Measurements from ENCODE around the gene BLM. TPM values are rescaled to one million over a fixed set of nuclear protein-coding genes. Genes with fewer than 3 reads are reported as not detected.

The BLM gene
- total RNA-seq, 2 experiments from 2014 or later, result 59.5 to 73.7 TPM

DNA sequence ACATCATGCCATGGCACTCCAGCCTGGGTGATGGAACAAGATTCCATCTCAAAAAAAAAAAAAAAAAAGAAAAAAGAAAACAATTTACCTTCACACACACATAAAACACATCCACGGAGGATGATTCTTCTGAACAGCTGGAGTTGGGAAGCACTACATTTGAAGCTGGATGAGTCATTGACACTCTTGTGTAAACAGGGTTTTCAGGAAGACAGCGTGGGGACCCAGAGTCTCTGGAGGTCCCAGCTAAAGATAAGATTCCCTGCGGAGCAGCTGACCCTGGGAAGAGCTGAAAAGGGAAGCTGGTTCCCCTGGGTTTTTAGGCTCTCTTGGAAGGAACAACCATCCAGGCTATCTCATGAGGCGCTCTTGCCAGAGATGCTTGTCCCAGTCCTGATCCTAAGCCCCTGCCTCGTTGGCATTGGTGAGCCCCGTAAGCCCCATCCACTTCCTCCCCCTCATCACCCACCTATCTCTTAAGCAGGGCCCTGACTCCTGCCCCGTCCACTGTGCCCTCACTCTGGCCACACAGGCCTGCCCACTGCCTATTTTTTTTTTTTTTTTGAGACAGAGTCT lies 119.2 kb downstream of the BLM start:
- POLR2A ChIA-PET, result interaction anchor here (1.7 kb wide), 1 partner anchor 46 kb away, joined by 4 read pairs; no protein-coding TSS in a partner anchor
- H3K9me3 Mint-ChIP-seq (ENCODE audit: low read depth), result no peaks in the 10 kb centered on the region
- peaks cover 6% of the 10 kb centered on the region for H3K36me3 Mint-ChIP-seq (ENCODE audit: low read depth)
- CTCF ChIA-PET, result interaction anchor here (1.2 to 1.6 kb wide), 2 partner anchors 99 to 305 kb away, joined by 4 read pairs; partner anchors contain the start of gene UNC45A
- DNase-seq, result no peak
- peaks cover 74% of the 10 kb centered on the region for H3K4me1 Mint-ChIP-seq
- no peaks in the 10 kb centered on the region for H3K27me3 Mint-ChIP-seq
- intact Hi-C loops (cut with DNase I, micrococcal nuclease), result loop anchor here (5.0 to 10.0 kb wide), 2 partner anchors 96 to 1018 kb away; partner anchors contain the start of genes HDDC3 (in 1 of the 2) and SLCO3A1 (in 1 of the 2)
- H3K27ac Mint-ChIP-seq, result peak overlapping the region; percentile 92
- H3K4me3 Mint-ChIP-seq, result peak overlapping the region; percentile 80
- ATAC-seq, result no peak

DNA sequence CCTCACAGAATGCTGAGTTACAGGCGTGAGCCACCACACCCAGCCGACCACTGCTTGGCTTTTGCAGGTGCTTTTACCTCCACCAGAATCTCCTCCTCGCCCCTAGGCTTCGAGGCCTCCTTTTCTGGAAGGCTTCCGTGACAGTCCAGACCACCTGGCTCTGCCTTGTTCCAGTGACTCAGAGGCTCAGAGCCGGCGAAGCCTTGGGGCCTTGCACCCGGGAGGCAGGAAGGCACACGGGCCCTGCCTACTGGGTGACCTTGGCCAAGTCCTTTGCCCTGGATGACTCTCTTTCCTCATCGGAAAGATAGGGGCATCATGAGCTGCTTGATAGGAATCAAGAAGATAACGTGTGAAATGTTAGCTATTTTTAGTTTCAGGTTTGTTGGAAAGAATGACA lies 119.9 kb downstream of the BLM start:
- H3K27ac Mint-ChIP-seq, result peak overlapping the region; percentile 92
- ChIA-PET CTCF (interaction anchor here (0.6 to 3.5 kb wide), 8 partner anchors 7 to 306 kb away, joined by 3 to 29 read pairs (median 4); partner anchors contain the start of gene UNC45A), POLR2A (interaction anchor here (0.8 to 3.6 kb wide), 11 partner anchors 11 to 45 kb away, joined by 3 to 40 read pairs (median 6); no protein-coding TSS in a partner anchor)
- no peaks in the 10 kb centered on the region for H3K9me3 Mint-ChIP-seq (ENCODE audit: low read depth)
- H3K4me3 Mint-ChIP-seq, result peak overlapping the region; percentile 80
- H3K27me3 Mint-ChIP-seq, result no peaks in the 10 kb centered on the region
- H3K4me1 Mint-ChIP-seq, result peaks cover 76% of the 10 kb centered on the region
- ATAC-seq (peak; percentile 40), DNase-seq (peak; percentile 72)
- peaks cover 12% of the 10 kb centered on the region for H3K36me3 Mint-ChIP-seq (ENCODE audit: low read depth)
- intact Hi-C loops (cut with DNase I, micrococcal nuclease), result loop anchor here (1.0 to 10.0 kb wide), 3 partner anchors 95 to 1018 kb away; partner anchors contain the start of genes HDDC3 (in 1 of the 2) and SLCO3A1 (in 1 of the 2)

DNA sequence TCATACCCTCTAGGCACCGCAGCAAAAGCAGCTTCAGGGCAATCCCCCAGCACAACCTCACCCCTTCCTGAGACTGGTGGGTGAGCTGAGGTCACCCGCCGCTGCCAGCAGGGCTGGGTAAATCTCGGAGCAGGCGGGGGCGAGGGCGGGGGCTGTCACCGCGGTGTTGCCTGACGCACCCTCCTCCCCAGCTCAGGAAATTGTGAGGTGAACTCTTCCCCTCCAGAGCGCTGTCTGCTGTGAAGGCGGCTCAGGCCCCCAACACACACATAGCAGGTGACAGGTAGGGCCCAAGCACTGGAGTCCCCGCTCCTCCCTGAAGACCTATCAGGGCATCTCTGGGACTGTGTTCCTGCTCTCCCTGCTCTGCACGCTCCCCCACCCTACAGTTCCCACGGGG lies 121.0 kb downstream of the BLM start:
- H3K4me1 Mint-ChIP-seq, result peaks cover 70% of the 10 kb centered on the region
- ATAC-seq, result peak; percentile 81

DNA sequence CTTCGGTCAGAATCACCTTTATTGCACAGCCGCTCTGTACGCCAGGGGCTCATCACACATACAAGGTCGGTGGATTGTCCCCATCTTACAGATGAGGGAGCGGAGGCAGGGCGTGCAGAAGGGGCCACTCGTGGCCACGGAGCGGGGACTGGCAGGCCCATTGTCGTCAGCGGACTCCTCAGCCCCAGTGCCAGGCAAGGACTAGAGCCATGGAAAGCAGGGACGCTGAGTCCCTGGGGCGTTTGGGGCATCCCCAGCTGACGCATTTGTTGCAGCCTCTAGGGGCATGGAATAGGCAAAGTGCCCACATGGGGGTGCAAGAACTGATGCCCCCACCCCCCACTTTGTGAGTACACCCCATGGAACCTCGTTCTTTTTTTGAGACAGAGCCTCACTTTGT lies 121.4 kb downstream of the BLM start:
- Mint-ChIP-seq H3K36me3 (ENCODE audit: low read depth) (peaks cover 12% of the 10 kb centered on the region), H3K4me1 (peaks cover 67% of the 10 kb centered on the region), H3K27me3 (no peaks in the 10 kb centered on the region), H3K9me3 (ENCODE audit: low read depth) (no peaks in the 10 kb centered on the region), H3K4me3 (peak overlapping the region; percentile 80), H3K27ac (peak overlapping the region; percentile 92)
- POLR2A ChIA-PET, result interaction anchor here (1.0 to 3.6 kb wide), 11 partner anchors 9 to 121 kb away, joined by 3 to 40 read pairs (median 7); partner anchors contain the start of gene BLM
- CTCF ChIA-PET, result interaction anchor here (0.9 to 3.5 kb wide), 8 partner anchors 13 to 96 kb away, joined by 3 to 29 read pairs (median 4); partner anchors contain the start of genes HDDC3 and UNC45A
- intact Hi-C loops (cut with DNase I, micrococcal nuclease), result loop anchor here (1.0 to 10.0 kb wide), 7 partner anchors 8 to 1016 kb away; partner anchors contain the start of genes FURIN (in 1 of the 2), HDDC3 (in 1 of the 2) and SLCO3A1 (in 1 of the 2)
- ATAC-seq (peak; percentile 20), DNase-seq (peak; percentile 69)

More for the DNA sequence above, 121.0 kb downstream of the BLM start:
- Mint-ChIP-seq H3K27ac (peak overlapping the region; percentile 92), H3K27me3 (no peaks in the 10 kb centered on the region), H3K9me3 (ENCODE audit: low read depth) (no peaks in the 10 kb centered on the region), H3K4me3 (peak overlapping the region; percentile 80), H3K36me3 (ENCODE audit: low read depth) (peaks cover 12% of the 10 kb centered on the region)
- intact Hi-C loops (cut with DNase I, micrococcal nuclease), result loop anchor here (1.0 to 10.0 kb wide), 7 partner anchors 8 to 1017 kb away; partner anchors contain the start of genes FURIN (in 1 of the 2), HDDC3 (in 1 of the 2) and SLCO3A1 (in 1 of the 2)
- CTCF ChIA-PET, result interaction anchor here (0.7 to 3.5 kb wide), 9 partner anchors 9 to 97 kb away, joined by 3 to 29 read pairs (median 4); partner anchors contain the start of genes HDDC3 and UNC45A
- POLR2A ChIA-PET, result interaction anchor here (0.8 to 3.6 kb wide), 14 partner anchors 8 to 121 kb away, joined by 3 to 40 read pairs (median 6); partner anchors contain the start of gene BLM
- peak; percentile 96 for DNase-seq

DNA sequence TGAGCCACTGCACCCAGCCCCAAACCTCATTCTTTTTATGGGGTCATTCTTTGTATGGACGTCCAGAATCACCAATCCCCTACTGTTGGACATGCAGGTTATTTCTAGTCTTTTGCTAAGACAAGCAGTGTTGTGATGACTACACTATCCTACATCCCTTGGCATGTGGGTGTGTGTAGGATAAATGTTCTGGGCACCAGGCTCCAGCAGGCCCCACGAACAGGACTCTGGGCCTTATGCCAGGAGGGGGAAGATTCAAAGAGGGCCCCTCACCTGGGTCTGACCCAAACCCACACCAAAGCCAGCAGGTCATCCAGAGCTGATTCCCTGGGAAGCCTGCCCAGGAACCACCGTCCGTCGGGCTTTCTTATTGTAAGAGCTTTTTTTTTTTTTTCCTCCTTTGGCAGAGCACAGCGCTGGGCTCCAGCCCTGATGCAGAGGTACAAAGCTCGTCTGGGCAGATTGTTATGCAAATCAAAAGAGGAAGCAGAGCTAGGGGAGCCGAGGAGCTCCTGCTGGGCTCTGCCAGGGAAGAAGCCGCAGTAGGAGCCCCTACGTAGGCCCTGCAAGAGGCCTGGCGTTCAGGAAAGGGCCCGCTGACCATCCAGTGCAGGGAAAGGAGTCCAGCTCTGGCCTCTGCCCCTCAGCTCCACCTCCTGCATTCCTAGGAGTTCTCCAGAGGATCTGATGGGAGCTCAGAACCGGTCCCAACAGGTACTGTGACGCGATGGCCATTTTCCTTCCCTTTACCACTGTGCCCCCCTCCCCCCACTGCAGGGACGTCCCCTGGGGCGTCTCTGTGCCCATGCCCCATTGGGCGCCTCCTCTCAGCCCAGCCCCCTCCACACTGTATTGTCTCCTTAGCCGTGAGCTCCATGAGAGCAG lies 122.3 kb downstream of the BLM start:
- peak; percentile 34 for ATAC-seq
- DNase-seq, result peak; percentile 75
- POLR2A ChIA-PET, result interaction anchor here (1.1 to 3.6 kb wide), 5 partner anchors 10 to 34 kb away, joined by 5 to 40 read pairs (median 8); no protein-coding TSS in a partner anchor
- peaks cover 15% of the 10 kb centered on the region for H3K36me3 Mint-ChIP-seq (ENCODE audit: low read depth)
- CTCF ChIA-PET, result interaction anchor here (0.6 to 3.5 kb wide), 7 partner anchors 12 to 1790 kb away, joined by 3 to 29 read pairs (median 3); partner anchors contain the start of gene HDDC3
- intact Hi-C loops (cut with DNase I, micrococcal nuclease), result loop anchor here (2.0 to 10.0 kb wide), 3 partner anchors 29 to 1015 kb away; partner anchors contain the start of genes FURIN (in 1 of the 2), HDDC3 (in 1 of the 2) and SLCO3A1 (in 1 of the 2)
- peaks cover 63% of the 10 kb centered on the region for H3K4me1 Mint-ChIP-seq
- H3K27me3 Mint-ChIP-seq, result no peaks in the 10 kb centered on the region
- no peaks in the 10 kb centered on the region for H3K9me3 Mint-ChIP-seq (ENCODE audit: low read depth)
- peak overlapping the region; percentile 80 for H3K4me3 Mint-ChIP-seq
- H3K27ac Mint-ChIP-seq, result peak overlapping the region; percentile 92

DNA sequence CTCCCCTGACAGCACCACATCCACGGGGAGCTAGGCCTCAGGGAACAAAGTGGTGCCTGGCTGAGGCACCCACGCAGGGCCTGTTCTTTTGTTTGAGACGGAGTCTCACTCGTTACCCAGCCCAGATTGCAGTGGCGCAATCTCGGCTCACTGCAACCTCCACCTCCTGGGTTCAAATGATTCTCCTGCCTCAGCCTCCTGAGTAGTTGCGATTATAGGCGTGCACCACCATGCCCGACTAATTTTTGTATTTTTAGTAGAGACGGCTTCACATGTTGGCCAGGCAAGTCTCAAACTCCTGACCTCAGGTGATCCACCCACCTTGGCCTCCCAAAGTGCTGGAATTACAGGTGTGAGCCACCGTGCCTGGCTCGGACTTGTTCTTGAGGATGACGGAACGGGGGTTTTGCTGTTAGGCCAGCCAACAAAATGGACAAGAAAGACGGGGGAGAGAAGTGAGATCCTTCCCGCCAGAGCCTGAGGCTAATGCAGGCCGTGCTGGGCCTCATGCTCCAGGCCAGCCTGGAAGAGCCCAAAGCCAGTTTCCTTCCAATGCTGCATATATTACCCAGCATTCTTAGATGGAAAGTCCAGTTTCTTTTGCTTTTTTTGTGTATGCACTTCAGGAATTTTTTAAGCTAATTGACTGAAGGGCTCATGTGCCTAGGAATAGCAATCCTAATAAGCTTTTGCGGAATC lies 123.2 kb downstream of the BLM start:
- DNase-seq, result no peak
- Mint-ChIP-seq H3K27ac (peak overlapping the region; percentile 92), H3K27me3 (no peaks in the 10 kb centered on the region), H3K4me3 (peak overlapping the region; percentile 80), H3K9me3 (ENCODE audit: low read depth) (no peaks in the 10 kb centered on the region), H3K4me1 (peaks cover 63% of the 10 kb centered on the region), H3K36me3 (ENCODE audit: low read depth) (peaks cover 15% of the 10 kb centered on the region)
- intact Hi-C loops (cut with DNase I, micrococcal nuclease), result no loop called here
- ChIA-PET CTCF (interaction anchor here (0.8 to 3.5 kb wide), 6 partner anchors 11 to 91 kb away, joined by 3 to 29 read pairs (median 4); partner anchors contain the start of gene HDDC3), POLR2A (interaction anchor here (0.6 to 3.6 kb wide), 5 partner anchors 11 to 50 kb away, joined by 3 to 40 read pairs (median 6); no protein-coding TSS in a partner anchor)
- ATAC-seq, result no peak

DNA sequence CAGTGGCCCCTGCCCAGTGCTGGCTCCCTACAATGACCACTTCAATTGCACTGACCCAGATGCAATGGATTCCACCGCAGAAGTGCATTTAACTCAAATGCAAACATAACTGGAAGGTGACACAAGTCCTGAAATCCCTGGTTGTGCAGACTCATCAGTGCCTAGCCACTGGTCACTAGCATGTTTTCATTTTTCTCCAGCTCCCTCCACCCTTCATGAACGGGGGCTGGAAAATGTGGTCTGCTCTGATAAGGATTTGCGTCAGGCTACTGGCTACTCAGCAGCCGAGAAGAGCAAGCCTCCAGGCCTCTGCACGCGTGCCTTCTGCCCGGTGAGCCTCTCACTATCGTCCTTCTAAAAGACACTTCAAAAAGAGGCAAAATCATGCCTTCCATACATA lies 123.8 kb downstream of the BLM start:
- no peak for ATAC-seq
- CTCF ChIA-PET, result interaction anchor here (0.8 kb wide), 2 partner anchors 13 to 14 kb away, joined by 3 read pairs; no protein-coding TSS in a partner anchor
- intact Hi-C loops (cut with DNase I, micrococcal nuclease), result no loop called here
- H3K36me3 Mint-ChIP-seq (ENCODE audit: low read depth), result peaks cover 15% of the 10 kb centered on the region
- no peak overlapping the region for H3K4me3 Mint-ChIP-seq
- H3K27me3 Mint-ChIP-seq, result no peaks in the 10 kb centered on the region
- H3K9me3 Mint-ChIP-seq (ENCODE audit: low read depth), result no peaks in the 10 kb centered on the region
- no peak for DNase-seq
- POLR2A ChIA-PET, result interaction anchor here (0.6 to 0.7 kb wide), 2 partner anchors 11 to 51 kb away, joined by 3 to 6 read pairs; no protein-coding TSS in a partner anchor
- H3K27ac Mint-ChIP-seq, result peak overlapping the region; percentile 55
- peaks cover 65% of the 10 kb centered on the region for H3K4me1 Mint-ChIP-seq

DNA sequence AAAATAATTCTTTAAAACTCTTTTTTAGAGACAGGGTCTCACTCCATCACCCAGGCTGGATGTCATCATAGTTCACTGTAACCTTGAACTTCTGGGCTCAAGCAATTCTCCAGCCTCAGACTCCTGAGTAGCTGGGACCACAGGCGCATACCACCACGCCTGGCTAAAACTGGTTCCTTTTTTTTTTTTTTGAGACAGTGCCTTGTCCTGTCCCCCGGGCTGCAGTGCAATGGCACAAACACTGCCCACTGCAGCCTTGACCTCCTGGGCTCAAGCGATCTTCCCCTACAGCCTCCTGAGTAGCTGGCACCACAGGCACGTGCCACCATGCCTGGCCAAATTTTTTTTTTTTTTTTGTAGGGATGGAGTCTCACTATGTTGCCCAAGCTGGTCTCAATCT lies 127.5 kb downstream of the BLM start:
- ChIA-PET CTCF (interaction anchor here (1.8 kb wide), 1 partner anchor 15 kb away, joined by 7 read pairs; no protein-coding TSS in a partner anchor), POLR2A (interaction anchor here (0.5 to 1.2 kb wide), 6 partner anchors 15 to 255 kb away, joined by 3 to 5 read pairs (median 4); partner anchors contain the start of gene SV2B)
- Mint-ChIP-seq H3K27me3 (no peaks in the 10 kb centered on the region), H3K27ac (peak overlapping the region; percentile 83), H3K4me3 (no peak overlapping the region), H3K36me3 (ENCODE audit: low read depth) (peaks cover 17% of the 10 kb centered on the region), H3K9me3 (ENCODE audit: low read depth) (no peaks in the 10 kb centered on the region), H3K4me1 (peaks cover 33% of the 10 kb centered on the region)
- DNase-seq (no peak), ATAC-seq (no peak)
- intact Hi-C loops (cut with DNase I, micrococcal nuclease), result no loop called here

DNA sequence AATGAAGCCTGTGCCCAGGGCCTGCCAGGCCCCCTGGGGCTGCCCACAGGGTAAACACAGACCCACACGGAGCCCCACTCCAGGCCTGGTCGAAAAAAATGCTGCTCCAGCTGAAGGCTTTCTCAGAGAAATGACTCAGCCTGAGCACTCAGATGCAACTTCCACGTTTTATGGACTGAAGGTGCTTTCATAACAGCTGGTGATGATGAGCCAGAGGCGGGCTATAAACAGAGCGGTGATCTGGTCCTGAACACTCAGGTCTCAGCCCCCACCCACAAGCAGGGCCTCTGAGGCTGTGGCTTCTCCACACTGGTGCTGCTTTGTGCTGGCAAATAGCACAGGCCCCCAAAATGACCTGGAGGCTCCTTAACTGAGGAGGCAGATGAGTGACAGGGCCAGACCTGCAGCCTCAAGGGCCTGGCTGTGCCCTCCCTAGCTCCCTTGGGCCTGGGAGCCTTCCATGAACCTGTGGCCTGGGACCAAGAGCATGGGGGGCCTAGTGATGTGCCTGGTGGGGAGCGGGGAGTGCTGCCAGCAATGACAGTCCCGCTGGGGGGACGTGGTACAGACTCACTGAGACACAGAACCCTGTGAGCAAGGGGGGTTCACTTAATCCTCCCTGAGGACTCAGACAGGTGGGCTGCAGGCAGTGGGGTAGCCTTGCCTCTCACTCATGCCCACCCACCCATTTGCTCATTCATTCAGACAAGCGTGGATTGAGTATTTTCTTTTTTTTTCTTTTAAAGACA lies 128.2 kb downstream of the BLM start:
- peak; percentile 98 for ATAC-seq
- H3K4me1 Mint-ChIP-seq, result peaks cover 26% of the 10 kb centered on the region
- peaks cover 12% of the 10 kb centered on the region for H3K36me3 Mint-ChIP-seq (ENCODE audit: low read depth)
- CTCF ChIA-PET, result interaction anchor here (0.6 to 1.8 kb wide), 3 partner anchors 16 to 600 kb away, joined by 4 to 7 read pairs (median 4); no protein-coding TSS in a partner anchor
- H3K4me3 Mint-ChIP-seq, result no peak overlapping the region
- H3K9me3 Mint-ChIP-seq (ENCODE audit: low read depth), result no peaks in the 10 kb centered on the region
- DNase-seq, result peak; percentile 86
- POLR2A ChIA-PET, result interaction anchor here (0.5 to 1.2 kb wide), 5 partner anchors 15 to 254 kb away, joined by 3 to 5 read pairs (median 4); partner anchors contain the start of gene SV2B
- intact Hi-C loops (cut with DNase I, micrococcal nuclease), result no loop called here
- no peaks in the 10 kb centered on the region for H3K27me3 Mint-ChIP-seq
- H3K27ac Mint-ChIP-seq, result peak overlapping the region; percentile 83

Data from activated CD4-positive, alpha-beta T cell treated with anti-CD3 and anti-CD28 coated beads for 36 hours (primary cell).